NT2/D1 (cell line): ENCODE measurements around the gene BACH2.
A peak's percentile ranks its signal among the peaks of the same experiment; 100 is the strongest.
"Not testable (repeated sequence)": the region's sequence is repeated elsewhere in the genome, so short reads cannot be mapped to it uniquely, and the experiment has no call there.

Experiments used
- DNase-seq: peaks from one replicate; pipeline ENCODE4 v3.0.0-alpha.2; 2011; ENCODE audit warnings: low read depth, low spot score
- H3K27me3 ChIP-seq: 2 replicates; pipeline ENCODE4 v1.6.0; 2011; ENCODE audit warnings: mild to moderate bottlenecking; ENCODE audit not compliant: insufficient read length, insufficient read depth
- H3K36me3 ChIP-seq: 2 replicates; pipeline ENCODE4 v1.6.1; 2011; ENCODE audit warnings: mild to moderate bottlenecking, low read length, mixed read lengths; ENCODE audit not compliant: insufficient read depth, insufficient read length
- H3K4me1 ChIP-seq: 2 replicates; pipeline ENCODE4 v1.5.1; 2011; ENCODE audit not compliant: insufficient read depth, insufficient read length
- H3K4me3 ChIP-seq: 2 replicates; pipeline ENCODE4 v1.5.1; 2011; ENCODE audit warnings: low read depth; ENCODE audit not compliant: insufficient read length
- H3K9ac ChIP-seq: 2 replicates; pipeline ENCODE4 v1.6.0; 2011; ENCODE audit warnings: low read depth; ENCODE audit not compliant: insufficient read length
- H3K9me3 ChIP-seq: 2 replicates; pipeline ENCODE4 v1.5.1; 2011; ENCODE audit warnings: mild to moderate bottlenecking, low read length; ENCODE audit not compliant: insufficient read depth
- SUZ12 ChIP-seq: IDR thresholded peaks from 2 replicates; pipeline ENCODE4 v1.6.1; 2011; ENCODE audit not compliant: insufficient read length, insufficient read depth; ENCODE audit errors: extremely low read depth
- YY1 ChIP-seq: IDR thresholded peaks from 2 replicates; pipeline ENCODE4 v1.6.1; 2011; ENCODE audit not compliant: insufficient read length, insufficient read depth
- ZNF274 ChIP-seq: IDR thresholded peaks from 2 replicates; pipeline ENCODE4 v1.6.1; 2011; ENCODE audit warnings: mild to moderate bottlenecking, low read depth, low read length

The BACH2 gene

DNA sequence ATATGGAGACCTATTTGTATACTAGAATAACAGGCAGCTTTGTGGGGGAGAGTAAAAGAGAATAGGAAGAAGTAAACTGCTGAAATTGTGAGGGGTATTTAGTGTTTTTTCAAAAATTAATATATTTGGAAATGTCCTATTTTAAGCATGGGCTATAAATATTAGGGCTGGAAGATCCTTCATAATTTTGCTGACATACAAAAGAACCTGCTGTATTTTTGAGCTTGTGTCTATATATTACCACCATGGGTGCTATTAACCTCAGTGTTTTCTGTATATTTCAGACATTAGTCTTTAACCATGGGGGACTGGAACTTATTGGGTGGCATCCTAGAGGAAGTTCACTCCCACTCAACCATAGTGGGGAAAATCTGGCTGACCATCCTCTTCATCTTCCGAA, 402.5 kb downstream of the BACH2 start, which contains the start of gene GJA10:
Gene GJA10 (plus strand): TSS at position 301 of the 400 bp plus-strand sequence. CDS start 0 bp downstream, at position 301.
- TF ChIP-seq SUZ12 = no peak
- TF ChIP-seq ZNF274 = no peak
- TF ChIP-seq YY1 = no peak
- DNase-seq = no peak
- no peaks in the 10 kb centered on the region for H3K4me1 ChIP-seq
- no peaks in the 10 kb centered on the region for H3K36me3 ChIP-seq
- peaks cover 5% of the 10 kb centered on the region for H3K27me3 ChIP-seq
- H3K4me3 ChIP-seq = no peak within 1 kb of the TSS
- no peaks in the 10 kb centered on the region for H3K9me3 ChIP-seq
- no peak within 1 kb of the TSS for H3K9ac ChIP-seq

DNA sequence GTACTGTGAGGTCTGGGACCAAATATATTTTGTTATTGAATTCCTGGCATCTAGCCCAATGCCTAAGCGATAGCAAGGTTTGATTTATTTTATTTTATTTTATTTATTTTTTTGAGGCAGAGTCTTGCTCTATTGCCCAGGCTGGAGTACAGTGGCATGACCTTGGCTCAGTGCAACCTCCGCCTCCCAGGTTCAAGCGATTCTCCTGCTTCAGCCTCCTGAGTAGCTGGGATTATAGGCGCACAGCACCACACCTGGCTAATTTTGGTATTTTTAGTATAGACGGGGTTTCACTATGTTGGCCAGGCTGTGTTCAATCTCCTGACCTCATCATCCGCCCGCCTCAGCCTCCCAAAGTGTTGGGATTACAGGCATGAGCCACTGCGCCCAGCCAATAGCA, 404.1 kb downstream of the BACH2 start:
- not testable (repeated sequence) for H3K9ac ChIP-seq, H3K4me3 ChIP-seq, DNase-seq, H3K36me3 ChIP-seq, H3K9me3 ChIP-seq, H3K4me1 ChIP-seq, H3K27me3 ChIP-seq

DNA sequence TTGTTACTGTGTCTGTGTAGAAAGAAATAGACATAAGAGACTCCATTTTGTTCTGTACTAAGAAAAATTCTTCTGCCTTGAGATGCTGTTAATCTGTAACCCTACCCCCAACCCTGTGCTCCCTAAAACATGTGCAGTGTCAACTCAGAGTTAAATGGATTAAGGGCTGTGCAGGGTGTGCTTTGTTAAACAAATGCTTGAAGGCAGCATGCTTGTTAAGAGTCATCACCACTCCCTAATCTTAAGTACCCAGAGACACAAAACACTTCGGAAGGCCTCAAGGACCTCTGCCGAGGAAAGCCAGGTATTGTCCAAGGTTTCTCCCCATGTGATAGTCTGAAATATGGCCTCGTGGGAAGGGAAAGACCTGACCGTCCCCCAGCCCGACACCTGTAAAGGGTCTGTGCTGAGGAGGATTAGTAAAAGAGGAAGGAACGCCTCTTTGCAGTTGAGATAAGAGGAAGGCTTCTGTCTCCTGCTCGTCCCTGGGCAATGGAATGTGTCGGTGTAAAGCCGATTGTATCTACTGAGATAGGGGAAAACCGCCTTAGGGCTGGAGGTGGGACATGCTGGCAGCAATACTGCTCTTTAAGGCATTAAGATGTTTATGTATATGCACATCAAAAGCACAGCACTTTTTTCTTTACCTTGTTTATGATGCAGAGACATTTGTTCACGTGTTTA, 405.7 kb downstream of the BACH2 start:
- H3K4me3 ChIP-seq, H3K36me3 ChIP-seq, H3K9ac ChIP-seq, H3K4me1 ChIP-seq, H3K27me3 ChIP-seq, H3K9me3 ChIP-seq: not testable (repeated sequence)
- peak; percentile 23 for DNase-seq

DNA sequence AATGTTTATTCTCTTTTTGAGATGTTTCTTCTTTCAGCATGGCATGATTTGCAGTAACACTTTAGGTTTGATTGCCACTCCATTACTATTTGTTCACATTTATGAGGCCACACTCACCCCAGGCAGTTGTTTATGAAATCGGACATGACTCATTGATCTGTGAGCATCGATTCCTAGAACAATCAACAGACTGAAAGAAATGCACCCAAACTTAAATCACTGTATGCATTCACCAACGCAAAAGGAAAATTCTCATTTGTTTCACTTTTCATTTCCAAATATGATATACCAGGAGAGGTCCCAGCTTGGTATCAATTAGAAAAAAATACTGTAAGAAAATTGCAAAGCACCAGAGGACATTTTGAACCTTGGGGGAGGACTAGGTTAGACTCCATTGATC, 407.8 kb downstream of the BACH2 start:
- DNase-seq = no peak
- Histone ChIP-seq H3K4me3 (no peak overlapping the region), H3K9ac (no peak overlapping the region), H3K36me3 (no peaks in the 10 kb centered on the region), H3K4me1 (peaks cover 5% of the 10 kb centered on the region), H3K27me3 (peaks cover 7% of the 10 kb centered on the region), H3K9me3 (no peaks in the 10 kb centered on the region)
- TF ChIP-seq SUZ12 = no peak
- TF ChIP-seq ZNF274 = no peak
- TF ChIP-seq YY1 = no peak

DNA sequence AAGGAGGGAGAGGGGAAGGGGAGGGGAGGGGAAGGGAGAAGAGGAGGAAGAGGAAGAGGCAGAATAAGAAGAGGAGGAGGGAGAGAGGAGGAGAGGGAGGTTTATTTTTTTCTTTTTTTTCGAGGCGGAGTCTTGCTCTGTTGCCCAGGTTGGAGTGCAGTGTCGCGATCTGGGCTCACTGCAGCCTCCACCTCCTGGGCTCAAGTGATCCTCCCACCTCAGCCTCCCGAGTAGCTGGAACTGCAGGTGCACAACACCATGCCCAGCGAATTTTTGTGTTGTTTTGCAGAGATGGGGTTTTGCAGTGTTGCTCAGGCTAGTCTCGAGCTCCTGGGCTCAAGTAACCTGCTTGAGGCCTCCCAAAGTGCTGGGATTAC, 408.5 kb downstream of the BACH2 start:
- no peak for DNase-seq
- peaks cover 5% of the 10 kb centered on the region for H3K4me1 ChIP-seq
- H3K36me3 ChIP-seq = no peaks in the 10 kb centered on the region
- H3K4me3 ChIP-seq = no peak overlapping the region
- H3K9ac ChIP-seq = no peak overlapping the region
- TF ChIP-seq ZNF274 (no peak), YY1 (no peak), SUZ12 (no peak)
- H3K27me3 ChIP-seq = peaks cover 3% of the 10 kb centered on the region
- H3K9me3 ChIP-seq = no peaks in the 10 kb centered on the region

DNA sequence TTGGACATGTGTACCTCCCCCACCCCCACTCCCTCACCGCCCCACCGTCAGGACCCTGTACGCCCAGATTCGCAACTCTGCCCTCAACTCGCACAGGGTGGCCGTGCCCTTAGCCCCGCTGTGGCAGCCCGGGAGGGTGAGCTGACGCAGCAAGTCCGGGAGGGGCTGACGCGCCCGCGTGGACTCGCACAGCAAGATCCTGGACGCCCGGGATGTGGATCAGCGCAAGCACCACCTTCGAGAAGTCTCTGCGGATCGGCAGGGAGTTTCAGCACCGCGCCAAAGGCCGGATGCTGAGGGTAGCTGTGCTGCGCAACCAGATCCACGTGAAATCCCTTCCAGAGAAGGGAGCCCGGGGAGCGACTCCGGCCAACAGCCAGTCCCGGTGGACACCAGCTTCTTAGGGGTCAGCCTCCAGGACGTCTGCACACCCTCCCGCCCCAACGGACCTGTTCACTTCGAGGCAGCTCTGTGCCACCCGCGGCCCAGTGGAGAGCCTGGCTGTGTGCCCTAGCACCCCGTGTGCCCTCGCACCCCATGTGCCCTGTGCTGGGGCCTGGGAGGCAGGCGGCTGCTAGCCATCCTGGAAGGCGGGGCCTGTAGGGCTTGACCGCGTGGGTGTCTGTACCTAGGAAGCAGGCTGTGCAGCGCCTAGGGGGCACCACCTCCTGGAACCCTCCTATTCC, 409.0 kb downstream of the BACH2 start:
- Histone ChIP-seq H3K4me3 (no peak overlapping the region), H3K36me3 (no peaks in the 10 kb centered on the region), H3K9ac (no peak overlapping the region), H3K4me1 (peaks cover 5% of the 10 kb centered on the region), H3K27me3 (peaks cover 3% of the 10 kb centered on the region), H3K9me3 (no peaks in the 10 kb centered on the region)
- no peak for DNase-seq
- TF ChIP-seq SUZ12 (no peak), ZNF274 (no peak)

DNA sequence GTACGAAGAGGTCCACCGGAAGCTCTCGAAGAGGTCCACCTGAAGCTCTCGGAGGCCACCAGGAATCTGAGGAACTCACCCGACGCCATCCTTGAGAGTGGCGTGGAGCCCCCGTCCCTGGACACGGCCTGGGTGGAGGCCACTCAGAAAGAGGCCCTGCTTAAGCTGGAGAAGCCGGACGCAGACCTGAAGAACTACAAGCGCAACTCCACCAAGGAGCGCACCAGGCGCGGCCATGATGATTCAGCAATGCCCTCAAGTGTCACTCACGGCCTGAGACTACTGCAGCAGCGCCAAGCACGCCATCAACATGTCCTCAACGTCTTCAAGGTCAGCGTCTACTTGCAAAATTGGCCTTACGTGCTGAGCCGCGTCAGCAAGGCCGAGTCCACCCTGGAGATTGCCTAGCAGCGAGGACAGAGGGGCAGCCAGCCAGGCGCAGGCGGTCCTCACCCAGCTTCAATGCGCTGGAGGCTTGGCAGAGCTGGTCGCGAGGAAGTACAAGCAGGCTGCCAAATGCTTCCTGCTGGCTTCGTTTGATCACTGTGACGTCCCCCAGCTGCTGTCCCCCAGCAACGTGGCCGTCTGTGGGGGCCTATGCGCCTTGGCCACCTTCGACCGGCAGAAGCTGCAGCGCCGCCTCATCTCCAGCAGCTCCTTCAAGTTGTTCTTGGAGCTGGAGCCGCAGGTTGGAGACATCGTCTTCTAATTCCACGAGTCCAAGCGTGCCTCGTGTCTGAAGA, 410.1 kb downstream of the BACH2 start:
- peaks cover 5% of the 10 kb centered on the region for H3K4me1 ChIP-seq
- H3K27me3 ChIP-seq = peaks cover 3% of the 10 kb centered on the region
- no peak overlapping the region for H3K9ac ChIP-seq
- TF ChIP-seq YY1 (no peak), SUZ12 (no peak)
- H3K4me3 ChIP-seq = no peak overlapping the region
- H3K36me3 ChIP-seq = no peaks in the 10 kb centered on the region
- H3K9me3 ChIP-seq = no peaks in the 10 kb centered on the region
- DNase-seq = no peak
